ENCODE measurements around the gene KIAA0513. TPM values are rescaled to one million over a fixed set of nuclear protein-coding genes. Genes with fewer than 3 reads are reported as not detected.

The KIAA0513 gene
- total RNA-seq, 1 experiment from 2014 or later, result 7.8 TPM

- TF ChIP-seq, protein P1, sequence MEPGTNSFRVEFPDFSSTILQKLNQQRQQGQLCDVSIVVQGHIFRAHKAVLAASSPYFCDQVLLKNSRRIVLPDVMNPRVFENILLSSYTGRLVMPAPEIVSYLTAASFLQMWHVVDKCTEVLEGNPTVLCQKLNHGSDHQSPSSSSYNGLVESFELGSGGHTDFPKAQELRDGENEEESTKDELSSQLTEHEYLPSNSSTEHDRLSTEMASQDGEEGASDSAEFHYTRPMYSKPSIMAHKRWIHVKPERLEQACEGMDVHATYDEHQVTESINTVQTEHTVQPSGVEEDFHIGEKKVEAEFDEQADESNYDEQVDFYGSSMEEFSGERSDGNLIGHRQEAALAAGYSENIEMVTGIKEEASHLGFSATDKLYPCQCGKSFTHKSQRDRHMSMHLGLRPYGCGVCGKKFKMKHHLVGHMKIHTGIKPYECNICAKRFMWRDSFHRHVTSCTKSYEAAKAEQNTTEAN (CRISPR knock-in tag; IDR thresholded peaks at IDR 0.05), result no peak
- TF ChIP-seq GTF2I (CRISPR knock-in tag; conservative IDR thresholded peaks at IDR 0.05), result no peak
- TF ChIP-seq ETV6 (CRISPR knock-in tag; IDR thresholded peaks at IDR 0.05), result no peak
- no peak for TF ChIP-seq ZNF512 (CRISPR knock-in tag; IDR thresholded peaks at IDR 0.05; ENCODE audit: borderline replicate concordance)
- TF ChIP-seq TP53 (CRISPR knock-in tag; IDR thresholded peaks at IDR 0.05), result no peak
- TF ChIP-seq E2F1 (CRISPR knock-in tag; IDR thresholded peaks at IDR 0.05), result no peak
- TF ChIP-seq RORB (CRISPR knock-in tag; IDR thresholded peaks at IDR 0.05), result no peak
- no peak for TF ChIP-seq HMGA2 (CRISPR knock-in tag; IDR thresholded peaks at IDR 0.05)
- TF ChIP-seq NFATC4 (CRISPR knock-in tag; IDR thresholded peaks at IDR 0.05), result no peak
- TF ChIP-seq, protein P2, sequence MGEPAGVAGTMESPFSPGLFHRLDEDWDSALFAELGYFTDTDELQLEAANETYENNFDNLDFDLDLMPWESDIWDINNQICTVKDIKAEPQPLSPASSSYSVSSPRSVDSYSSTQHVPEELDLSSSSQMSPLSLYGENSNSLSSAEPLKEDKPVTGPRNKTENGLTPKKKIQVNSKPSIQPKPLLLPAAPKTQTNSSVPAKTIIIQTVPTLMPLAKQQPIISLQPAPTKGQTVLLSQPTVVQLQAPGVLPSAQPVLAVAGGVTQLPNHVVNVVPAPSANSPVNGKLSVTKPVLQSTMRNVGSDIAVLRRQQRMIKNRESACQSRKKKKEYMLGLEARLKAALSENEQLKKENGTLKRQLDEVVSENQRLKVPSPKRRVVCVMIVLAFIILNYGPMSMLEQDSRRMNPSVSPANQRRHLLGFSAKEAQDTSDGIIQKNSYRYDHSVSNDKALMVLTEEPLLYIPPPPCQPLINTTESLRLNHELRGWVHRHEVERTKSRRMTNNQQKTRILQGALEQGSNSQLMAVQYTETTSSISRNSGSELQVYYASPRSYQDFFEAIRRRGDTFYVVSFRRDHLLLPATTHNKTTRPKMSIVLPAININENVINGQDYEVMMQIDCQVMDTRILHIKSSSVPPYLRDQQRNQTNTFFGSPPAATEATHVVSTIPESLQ (CRISPR knock-in tag; IDR thresholded peaks at IDR 0.05), result no peak
- TF ChIP-seq, protein P3, sequence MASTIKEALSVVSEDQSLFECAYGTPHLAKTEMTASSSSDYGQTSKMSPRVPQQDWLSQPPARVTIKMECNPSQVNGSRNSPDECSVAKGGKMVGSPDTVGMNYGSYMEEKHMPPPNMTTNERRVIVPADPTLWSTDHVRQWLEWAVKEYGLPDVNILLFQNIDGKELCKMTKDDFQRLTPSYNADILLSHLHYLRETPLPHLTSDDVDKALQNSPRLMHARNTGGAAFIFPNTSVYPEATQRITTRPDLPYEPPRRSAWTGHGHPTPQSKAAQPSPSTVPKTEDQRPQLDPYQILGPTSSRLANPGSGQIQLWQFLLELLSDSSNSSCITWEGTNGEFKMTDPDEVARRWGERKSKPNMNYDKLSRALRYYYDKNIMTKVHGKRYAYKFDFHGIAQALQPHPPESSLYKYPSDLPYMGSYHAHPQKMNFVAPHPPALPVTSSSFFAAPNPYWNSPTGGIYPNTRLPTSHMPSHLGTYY (CRISPR knock-in tag; IDR thresholded peaks at IDR 0.05), result no peak
Measured at GRCh38 chr16:85125570-85126393, 98.2 kb downstream of the KIAA0513 start (continued).

DNA sequence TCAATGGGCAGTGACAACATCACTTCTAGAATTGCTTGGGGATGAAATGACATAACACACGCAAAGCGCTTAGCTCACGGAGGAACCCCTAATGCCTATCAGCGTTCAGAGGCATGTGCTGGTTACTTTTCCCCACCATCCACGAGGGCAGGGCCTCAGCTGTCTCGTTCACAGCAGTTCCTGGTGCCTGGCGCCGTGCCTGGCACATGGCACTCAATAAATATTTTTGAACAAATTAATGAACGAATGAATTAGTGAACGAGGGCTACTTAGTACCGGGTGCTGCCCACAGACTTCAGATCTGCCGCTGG, 98.8 kb downstream of the KIAA0513 start:
- DNase-seq (ENCODE audit: low spot score), result no peak
- Mint-ChIP-seq H3K27me3 (ENCODE audit: low read depth) (no peaks in the 10 kb centered on the region; the same call in 1 of the 2 replicates), H3K4me3 (no peak overlapping the region), H3K9me3 (peaks cover 6% of the 10 kb centered on the region; the same call in 1 of the 2 replicates), H3K4me1 (peaks cover 35% of the 10 kb centered on the region), H3K36me3 (no peaks in the 10 kb centered on the region), H3K27ac (no peak overlapping the region)
- POLR2A ChIA-PET, result no interaction called here
- CTCF ChIA-PET, result interaction anchor here (0.7 to 7.2 kb wide), 9 partner anchors 12 to 290 kb away, joined by 3 to 81 read pairs (median 5); partner anchors contain the start of gene CIBAR2
- no peak for TF ChIP-seq ZNF396 (CRISPR knock-in tag; IDR thresholded peaks at IDR 0.05; ENCODE audit: borderline replicate concordance)
- no peak for TF ChIP-seq TP53 (CRISPR knock-in tag; IDR thresholded peaks at IDR 0.05)
- TF ChIP-seq ZNF423 (CRISPR knock-in tag; IDR thresholded peaks at IDR 0.05), result no peak
- no peak for TF ChIP-seq JUN (CRISPR knock-in tag; IDR thresholded peaks at IDR 0.05)
- no peak for TF ChIP-seq ZNF425 (CRISPR knock-in tag; conservative IDR thresholded peaks at IDR 0.05)
- no peak for TF ChIP-seq ZNF317 (CRISPR knock-in tag; IDR thresholded peaks at IDR 0.05; ENCODE audit: borderline replicate concordance, low read depth)
- TF ChIP-seq FOXP1 (CRISPR knock-in tag; IDR thresholded peaks at IDR 0.05; ENCODE audit: borderline replicate concordance), result no peak
- ATAC-seq, result no peak

All from WTC11 (cell line).